Hepatocyte (in vitro differentiated cells): Measurements from ENCODE around the gene SEPTIN10. TPM values are rescaled to one million over a fixed set of nuclear protein-coding genes. Genes with fewer than 3 reads are reported as not detected.

Source experiments
- DNase-seq: peaks from one replicate; pipeline ENCODE4 v3.0.0-alpha.2; 2016; ENCODE audit warnings: low spot score
- H2AFZ ChIP-seq: fragments of 200-600 bp; sonication (generic); 2 replicates; pipeline ENCODE4 v1.6.0; 2016; ENCODE audit warnings: antibody characterized with exemption, mild to moderate bottlenecking
- H3K27ac ChIP-seq: fragments of 200-600 bp; sonication (generic); 2 replicates; pipeline ENCODE4 v1.5.1; 2016; ENCODE audit warnings: mild to moderate bottlenecking
- H3K27me3 ChIP-seq: fragments of 200-600 bp; sonication (generic); 2 replicates; pipeline ENCODE4 v1.6.1; 2016
- H3K36me3 ChIP-seq: fragments of 200-600 bp; sonication (generic); replicated peaks from 2 replicates; pipeline ENCODE4 v1.5.1; 2016; ENCODE audit warnings: low read depth; ENCODE audit not compliant: insufficient read depth
- H3K4me1 ChIP-seq: fragments of 200-600 bp; sonication (generic); 2 replicates; pipeline ENCODE4 v1.5.1; 2016; ENCODE audit warnings: mild to moderate bottlenecking, moderate library complexity; ENCODE audit not compliant: insufficient read depth
- H3K4me2 ChIP-seq: fragments of 200-600 bp; sonication (generic); 2 replicates; pipeline ENCODE4 v1.6.0; 2016
- H3K4me3 ChIP-seq: fragments of 200-600 bp; sonication (generic); 2 replicates; pipeline ENCODE4 v1.5.1; 2016; ENCODE audit warnings: mild to moderate bottlenecking
- H3K79me2 ChIP-seq: fragments of 200-600 bp; sonication (generic); 2 replicates; pipeline ENCODE4 v1.6.0; 2017; ENCODE audit warnings: mild to moderate bottlenecking
- H3K9me2 ChIP-seq: fragments of 200-600 bp; sonication (generic); replicated peaks from 2 replicates; pipeline ENCODE4 v1.6.0; 2017; ENCODE audit warnings: mild to moderate bottlenecking; ENCODE audit not compliant: insufficient read depth
- H3K9me3 ChIP-seq: fragments of 200-600 bp; sonication (generic); 2 replicates; pipeline ENCODE4 v1.5.1; 2016; ENCODE audit warnings: low read depth, mild to moderate bottlenecking
- H4K20me1 ChIP-seq: fragments of 200-600 bp; sonication (generic); 2 replicates; pipeline ENCODE4 v1.6.0; 2016; ENCODE audit warnings: mild to moderate bottlenecking; ENCODE audit not compliant: insufficient read depth, poor library complexity, severe bottlenecking
- EZH2 ChIP-seq: fragments of 200-600 bp; sonication (generic); IDR thresholded peaks from 2 replicates; pipeline ENCODE4 v1.6.1; 2016; ENCODE audit warnings: antibody characterized with exemption, mild to moderate bottlenecking, borderline replicate concordance
- EZH2phosphoT487 ChIP-seq: fragments of 200-600 bp; sonication (generic); IDR thresholded peaks from one replicate; pipeline ENCODE4 v1.6.1; 2018; ENCODE audit warnings: antibody characterized with exemption, mild to moderate bottlenecking, low read depth, moderate library complexity; ENCODE audit not compliant: unreplicated experiment, severe bottlenecking
- WGBS: methylation state at CpG from one replicate; pipeline ENCODE4 v1.1.6; 2016; ENCODE audit warnings: low lambda C conversion rate; ENCODE audit errors: missing lambda C conversion rate; 5-methylcytosine and 5-hydroxymethylcytosine counted together
- polyA plus RNA-seq: library from polyadenylated mRNA; unstranded; fragments of >200 nt; fragmentation: Nextera tagmentation; extraction: Ambion mirVana; gene quantifications from 2 replicates; pipeline ENCODE4 v1.2.1, GENCODE V29; 2016
- total RNA-seq: library from RNA; depleted of rRNA; stranded (reverse); fragments of >200 nt; gene quantifications from 2 replicates; pipeline ENCODE4 v1.2.3, GENCODE V29; 2014
- TF ChIP-seq, protein P1 (sequence below): fragments of 200-600 bp; sonication (generic); IDR thresholded peaks from 2 replicates; pipeline ENCODE4 v1.5.1; 2016; ENCODE audit warnings: antibody characterized with exemption, mild to moderate bottlenecking; ENCODE audit not compliant: poor library complexity

Gene SEPTIN10
- total and polyA plus RNA-seq, 2 experiments from 2014 or later = 38.7 to 58.7 TPM

DNA sequence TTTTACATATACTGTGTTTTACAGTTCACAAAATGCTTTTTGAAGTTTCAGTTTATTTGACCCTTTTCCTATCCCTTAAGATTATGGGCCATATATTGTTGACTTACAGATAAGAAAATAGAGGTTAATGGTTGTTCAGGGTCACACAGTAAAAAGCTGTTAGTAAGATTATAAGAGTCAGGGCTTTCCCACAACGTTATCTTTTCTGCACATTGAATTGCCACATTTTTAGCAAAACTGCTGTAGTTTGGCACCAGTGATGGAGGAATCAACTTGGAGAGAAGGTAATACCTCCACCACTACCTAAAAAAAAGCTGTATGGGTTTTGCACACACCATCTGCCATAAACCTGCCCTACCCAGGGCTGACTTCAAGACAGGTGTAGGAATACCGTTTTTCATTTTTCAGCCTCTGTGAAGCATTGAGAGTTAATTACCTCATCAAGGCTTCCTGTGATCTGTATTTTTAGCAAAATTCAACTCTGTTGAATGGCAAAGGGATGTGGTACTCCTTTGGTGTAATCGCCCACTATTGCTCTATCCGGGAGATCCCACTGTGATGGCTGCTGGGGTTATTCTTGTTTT lies 5.4 kb upstream of the SEPTIN10 start:
- H3K27me3 ChIP-seq = no peaks in the 10 kb centered on the region

DNA sequence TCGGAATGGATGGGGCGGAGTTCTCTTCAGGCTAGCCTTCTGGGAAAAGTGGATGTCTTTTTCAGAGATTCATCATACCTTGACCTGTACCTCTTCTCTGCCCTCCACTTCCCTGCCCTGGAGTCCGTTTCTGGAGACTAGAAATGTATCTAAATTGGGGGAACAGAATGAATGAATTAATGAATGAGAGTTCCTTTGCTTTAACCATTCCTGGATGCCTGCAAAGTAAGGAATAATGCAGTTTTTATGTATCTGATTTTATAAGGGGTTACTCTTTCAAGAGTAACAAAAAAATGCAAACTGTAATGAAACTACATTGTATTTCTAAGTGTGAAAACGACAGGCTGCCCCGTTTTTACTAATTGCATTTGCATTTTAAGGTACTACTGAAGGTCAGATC lies 2.4 kb upstream of the SEPTIN10 start:
- H3K4me1 ChIP-seq = peaks cover 9% of the 10 kb centered on the region
- peak overlapping the region; percentile 85 for H3K4me2 ChIP-seq
- TF ChIP-seq EZH2phosphoT487 = no peak
- no peak for TF ChIP-seq EZH2
- TF ChIP-seq, protein P1, sequence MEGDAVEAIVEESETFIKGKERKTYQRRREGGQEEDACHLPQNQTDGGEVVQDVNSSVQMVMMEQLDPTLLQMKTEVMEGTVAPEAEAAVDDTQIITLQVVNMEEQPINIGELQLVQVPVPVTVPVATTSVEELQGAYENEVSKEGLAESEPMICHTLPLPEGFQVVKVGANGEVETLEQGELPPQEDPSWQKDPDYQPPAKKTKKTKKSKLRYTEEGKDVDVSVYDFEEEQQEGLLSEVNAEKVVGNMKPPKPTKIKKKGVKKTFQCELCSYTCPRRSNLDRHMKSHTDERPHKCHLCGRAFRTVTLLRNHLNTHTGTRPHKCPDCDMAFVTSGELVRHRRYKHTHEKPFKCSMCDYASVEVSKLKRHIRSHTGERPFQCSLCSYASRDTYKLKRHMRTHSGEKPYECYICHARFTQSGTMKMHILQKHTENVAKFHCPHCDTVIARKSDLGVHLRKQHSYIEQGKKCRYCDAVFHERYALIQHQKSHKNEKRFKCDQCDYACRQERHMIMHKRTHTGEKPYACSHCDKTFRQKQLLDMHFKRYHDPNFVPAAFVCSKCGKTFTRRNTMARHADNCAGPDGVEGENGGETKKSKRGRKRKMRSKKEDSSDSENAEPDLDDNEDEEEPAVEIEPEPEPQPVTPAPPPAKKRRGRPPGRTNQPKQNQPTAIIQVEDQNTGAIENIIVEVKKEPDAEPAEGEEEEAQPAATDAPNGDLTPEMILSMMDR = no peak
- peaks cover 4% of the 10 kb centered on the region for H4K20me1 ChIP-seq
- peaks cover 56% of the 10 kb centered on the region for H3K79me2 ChIP-seq
- no peaks in the 10 kb centered on the region for H3K9me2 ChIP-seq
- no peak overlapping the region for H3K27ac ChIP-seq
- no peaks in the 10 kb centered on the region for H3K9me3 ChIP-seq
- no peak for DNase-seq
- WGBS = 58% methylated on average over 5 of the region's 5 CpGs
- H3K4me3 ChIP-seq = peak overlapping the region; percentile 32
- H3K27me3 ChIP-seq = no peaks in the 10 kb centered on the region
- H2AFZ ChIP-seq = no peak overlapping the region
- no peaks in the 10 kb centered on the region for H3K36me3 ChIP-seq

More for the DNA sequence above, 5.4 kb upstream of the SEPTIN10 start:
- WGBS = 66% methylated on average over 4 of the region's 4 CpGs
- Histone ChIP-seq H3K4me3 (no peak overlapping the region), H3K9me2 (no peaks in the 10 kb centered on the region), H4K20me1 (no peaks in the 10 kb centered on the region), H3K4me1 (no peaks in the 10 kb centered on the region), H3K27ac (no peak overlapping the region), H2AFZ (no peak overlapping the region), H3K9me3 (no peaks in the 10 kb centered on the region), H3K4me2 (peak overlapping the region; percentile 85), H3K36me3 (no peaks in the 10 kb centered on the region), H3K79me2 (peaks cover 37% of the 10 kb centered on the region)
- TF ChIP-seq, protein P1 = no peak
- TF ChIP-seq EZH2 = no peak
- no peak for TF ChIP-seq EZH2phosphoT487
- DNase-seq = no peak

GRCh38 chr2:109615637-109616144 lies 1.9 kb upstream of the SEPTIN10 start:
- Histone ChIP-seq H3K27me3 (no peaks in the 10 kb centered on the region), H4K20me1 (peaks cover 7% of the 10 kb centered on the region), H3K79me2 (peaks cover 61% of the 10 kb centered on the region), H3K4me3 (peak overlapping the region; percentile 32), H2AFZ (peak overlapping the region; percentile 24), H3K36me3 (no peaks in the 10 kb centered on the region), H3K4me2 (peak overlapping the region; percentile 85), H3K4me1 (peaks cover 9% of the 10 kb centered on the region), H3K9me3 (no peaks in the 10 kb centered on the region), H3K9me2 (no peaks in the 10 kb centered on the region), H3K27ac (peak overlapping the region; percentile 90)
- WGBS = 22% methylated on average over 24 of the region's 24 CpGs
- DNase-seq = no peak
- TF ChIP-seq EZH2phosphoT487 (no peak), EZH2 (no peak)
- TF ChIP-seq, protein P1 = peak; percentile 15
